SK-N-SH (cell line): ENCODE data around the gene CIDEA. TPM values are rescaled to one million over a fixed set of nuclear protein-coding genes. Genes with fewer than 3 reads are reported as not detected.

Experiments
- CTCF ChIA-PET: fragments of 300-600, 350-600 bp; formaldehyde crosslinking; extraction: SDS; loops from one replicate; lab custom pipeline; 2021; lab: Yijun Ruan, JAX
- POLR2A ChIA-PET: fragments of 350-600 bp; sonication (Branson Sonifier 250); formaldehyde crosslinking; extraction: SDS; loops from one replicate; lab custom pipeline; 2020; ENCODE audit warnings: antibody characterized with exemption, inconsistent platforms; lab: Yijun Ruan, JAX
- DNase-seq: peaks from one replicate; pipeline ENCODE4 v3.0.0; 2012
- H2AFZ ChIP-seq: fragments of 200-600 bp; sonication (generic); 2 replicates; pipeline ENCODE4 v1.8.1; 2016; ENCODE audit warnings: antibody characterized with exemption, mild to moderate bottlenecking, low read depth
- H3F3A ChIP-seq: fragments of 200-600 bp; sonication (generic); replicated peaks from 2 replicates; pipeline ENCODE3; 2016; ENCODE audit warnings: antibody characterized with exemption, mild to moderate bottlenecking; ENCODE audit not compliant: insufficient read depth
- H3K27ac ChIP-seq, 2 experiments: fragments of 200-500 bp in 1 of 2; fragments of 200-600 bp in 1 of 2; sonication (Bioruptor generic) in 1 of 2; sonication (generic), shearing (Covaris generic) in 1 of 2; 2 replicates each; pipeline versions ENCODE4 v1.5.1 to v1.6.1; 2014 to 2016; ENCODE audit warnings: low read depth in 2 of 2, inconsistent platforms in 1 of 2, low read length in 1 of 2, mild to moderate bottlenecking in 1 of 2, mixed read lengths in 1 of 2
- H3K27me3 ChIP-seq: fragments of 200-600 bp; sonication (generic), shearing (Covaris generic); 2 replicates; pipeline ENCODE4 v1.6.1; 2016; ENCODE audit warnings: mixed run types; ENCODE audit not compliant: insufficient read depth
- H3K36me3 ChIP-seq, 2 experiments: fragments of 200-500 bp in 1 of 2; fragments of 200-600 bp in 1 of 2; sonication (Bioruptor generic) in 1 of 2; sonication (generic) in 1 of 2; replicated peaks in 1 of 2; 2 replicates each; pipeline versions ENCODE3 to v1.5.1; 2014 to 2016; ENCODE audit warnings: low read length in 1 of 2, mild to moderate bottlenecking in 1 of 2; ENCODE audit not compliant: insufficient read depth in 2 of 2, control insufficient read depth in 1 of 2
- H3K4me1 ChIP-seq, 2 experiments: fragments of 200-500 bp in 1 of 2; fragments of 200-600 bp in 1 of 2; sonication (Bioruptor generic) in 1 of 2; sonication (generic), shearing (Covaris generic) in 1 of 2; 2 replicates each; pipeline versions ENCODE4 v1.5.1 to v1.6.1; 2014 to 2016; ENCODE audit warnings: low read depth in 1 of 2, low read length in 1 of 2, mixed run types in 1 of 2; ENCODE audit not compliant: insufficient read depth in 2 of 2, control insufficient read depth in 1 of 2
- H3K4me2 ChIP-seq: fragments of 200-600 bp; sonication (generic), shearing (Covaris generic); 2 replicates; pipeline ENCODE4 v1.6.1; 2017; ENCODE audit warnings: mixed run types
- H3K4me3 ChIP-seq, 2 experiments: fragments of 200-500 bp in 1 of 2; fragments of 200-600 bp in 1 of 2; sonication (Bioruptor generic) in 1 of 2; sonication (generic), shearing (Covaris generic) in 1 of 2; 2 replicates each; pipeline versions ENCODE4 v1.5.1 to v1.8.1; 2014 to 2016; ENCODE audit warnings: low read depth in 2 of 2, inconsistent platforms in 1 of 2, low read length in 1 of 2, mild to moderate bottlenecking in 1 of 2, mixed read lengths in 1 of 2, moderate library complexity in 1 of 2
- H3K79me2 ChIP-seq: fragments of 200-600 bp; sonication (generic); 2 replicates; pipeline ENCODE4 v1.8.1; 2017; ENCODE audit warnings: mild to moderate bottlenecking; ENCODE audit not compliant: insufficient read depth
- H3K9ac ChIP-seq: fragments of 200-600 bp; sonication (generic); 2 replicates; pipeline ENCODE4 v1.6.1; 2017; ENCODE audit warnings: mixed run types
- H3K9me2 ChIP-seq: fragments of 200-600 bp; sonication (generic); 2 replicates; pipeline ENCODE4 v1.6.1; 2017; ENCODE audit warnings: mixed run types
- H3K9me3 ChIP-seq: fragments of 200-600 bp; sonication (generic); 2 replicates; pipeline ENCODE4 v1.6.1; 2017; ENCODE audit warnings: mixed run types, mild to moderate bottlenecking, moderate library complexity
- H4K20me1 ChIP-seq: fragments of 200-600 bp; sonication (generic); 2 replicates; pipeline ENCODE4 v1.6.1; 2017; ENCODE audit warnings: mild to moderate bottlenecking, mixed run types; ENCODE audit not compliant: insufficient read depth
- CTCF ChIP-seq: fragments of 200-600 bp; sonication (generic); IDR thresholded peaks from 2 replicates; pipeline ENCODE4 v1.6.1; 2017; ENCODE audit warnings: antibody characterized with exemption, mild to moderate bottlenecking, moderate library complexity
- MXI1 ChIP-seq: IDR thresholded peaks from 2 replicates; pipeline ENCODE4 v1.6.1; 2012; ENCODE audit warnings: mild to moderate bottlenecking, low read depth, low read length, improper control_type of control experiment
- NRF1 ChIP-seq: IDR thresholded peaks from 2 replicates; pipeline ENCODE4 v1.6.1; 2012; ENCODE audit warnings: low read depth, mild to moderate bottlenecking, low read length
- TEAD4 ChIP-seq: IDR thresholded peaks from 2 replicates; pipeline ENCODE4 v1.4.0; 2012; ENCODE audit warnings: mild to moderate bottlenecking, borderline replicate concordance; ENCODE audit not compliant: insufficient read depth
- USF1 ChIP-seq: IDR thresholded peaks from 2 replicates; pipeline ENCODE4 v1.4.0; 2012; ENCODE audit warnings: low read depth, borderline replicate concordance
- WGBS: methylation state at CpG from one replicate; pipeline ENCODE4 v1.1.6; 2017; ENCODE audit warnings: low lambda C conversion rate; 5-methylcytosine and 5-hydroxymethylcytosine counted together
- polyA plus RNA-seq, 3 experiments: library from polyadenylated mRNA; depleted of rRNA; stranded (reverse); fragments of >200 nt; gene quantifications; 2 replicates each; pipeline ENCODE4 v1.2.3, GENCODE V29; 2012

The CIDEA gene
- polyA plus RNA-seq, 1 of the 3 experiments (the other 2 are of a cell fraction): not detected

DNA sequence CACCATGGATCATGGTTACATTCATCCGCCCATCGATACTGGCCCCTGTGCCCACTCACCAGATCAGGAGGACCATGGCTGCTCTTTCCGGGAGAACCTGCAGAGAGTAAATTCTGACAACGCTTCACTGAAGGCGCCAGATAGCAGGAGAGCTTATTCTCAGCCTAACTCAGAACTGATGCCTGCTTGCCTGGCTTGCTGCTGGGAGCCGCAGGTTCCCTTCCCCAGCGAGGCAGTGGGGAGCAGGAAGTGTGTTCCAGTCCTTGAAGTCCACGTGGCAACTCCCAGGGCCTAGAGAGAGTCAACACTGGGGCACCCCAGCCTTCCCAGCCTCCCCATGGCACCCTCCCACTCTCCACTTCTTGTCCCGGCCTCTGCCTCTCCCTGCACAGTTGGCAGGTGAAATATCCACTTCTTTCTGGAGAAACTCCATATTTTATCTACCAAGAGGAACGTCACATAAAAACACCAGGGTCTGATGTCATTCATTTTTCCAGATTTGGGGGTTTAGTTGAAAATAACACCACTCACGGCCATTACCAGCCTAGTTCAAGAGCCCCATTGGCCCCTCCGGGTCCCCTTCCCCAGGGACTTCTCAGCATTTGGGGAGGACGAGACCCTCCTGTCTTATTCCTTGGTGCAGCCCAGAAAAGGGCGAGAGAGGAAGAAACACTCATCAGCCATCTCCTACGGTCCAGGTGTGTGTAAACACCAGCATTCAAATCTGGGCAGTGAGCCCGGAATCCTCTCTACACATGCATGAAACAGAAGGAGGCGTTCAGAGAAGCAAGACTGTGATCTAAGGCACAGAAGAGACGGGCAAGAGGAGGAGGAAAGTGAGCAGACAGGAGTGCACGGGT is 50.4 kb downstream of the CIDEA start:
- ChIA-PET CTCF (no interaction called here), POLR2A (no interaction called here)
- H3K36me3 ChIP-seq: peaks cover 0 to 4% of the 10 kb centered on the region in 2 experiments
- peaks cover 5% of the 10 kb centered on the region for H3F3A ChIP-seq
- H3K4me2 ChIP-seq: no peak overlapping the region
- no peak overlapping the region for H3K27ac ChIP-seq
- H3K4me1 ChIP-seq: peaks cover 3% of the 10 kb centered on the region in 2 experiments; a peak in 2 of 4 replicates
- H3K4me3 ChIP-seq: no peak overlapping the region
- no peak overlapping the region for H3K9ac ChIP-seq
- H2AFZ ChIP-seq: no peak overlapping the region
- no peak for DNase-seq
- no peaks in the 10 kb centered on the region for H3K27me3 ChIP-seq
- H3K79me2 ChIP-seq: peaks cover 26% of the 10 kb centered on the region
- WGBS: 86% methylated on average over 14 of the region's 19 CpGs
- H3K9me2 ChIP-seq: no peaks in the 10 kb centered on the region
- H3K9me3 ChIP-seq: no peaks in the 10 kb centered on the region
- H4K20me1 ChIP-seq: 0 out of 2 replicates have a peak, but pooled peaks cover 2% of the 10 kb centered on the region
- TF ChIP-seq TEAD4 (no peak), USF1 (no peak), MXI1 (no peak)

DNA sequence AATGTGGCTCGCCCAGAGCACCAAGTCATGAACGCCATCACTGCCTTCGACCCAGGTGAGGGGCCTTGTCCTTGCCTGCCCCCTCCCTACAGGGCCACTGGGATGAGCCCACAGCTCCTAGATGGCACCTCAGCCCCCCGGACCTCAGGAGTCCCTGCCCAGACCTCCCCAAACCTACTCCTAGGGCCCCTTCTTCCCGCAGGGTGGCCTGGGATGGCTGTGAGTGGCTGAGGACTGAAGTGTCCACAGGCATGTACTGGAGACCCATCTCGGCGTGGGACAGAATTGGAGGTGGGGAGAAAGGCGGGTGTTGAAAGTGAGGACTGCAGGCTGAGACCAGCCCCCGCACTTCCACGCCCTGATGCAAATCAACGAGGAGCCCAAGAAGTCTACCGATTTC is 51.0 kb downstream of the CIDEA start:
- ChIA-PET CTCF (interaction anchor here (1.0 kb wide), 1 partner anchor 33 kb away, joined by 4 read pairs; no protein-coding TSS in a partner anchor), POLR2A (no interaction called here)
- no peak overlapping the region for H3K4me2 ChIP-seq
- 89% methylated on average over 10 of the region's 12 CpGs for WGBS
- no peak overlapping the region for H3K9ac ChIP-seq
- peaks cover 3 to 9% of the 10 kb centered on the region in 2 experiments; a peak in 2 of 4 replicates for H3K4me1 ChIP-seq
- peaks cover 0 to 10% of the 10 kb centered on the region in 2 experiments for H3K36me3 ChIP-seq
- no peak for DNase-seq
- no peak overlapping the region for H3K4me3 ChIP-seq
- no peaks in the 10 kb centered on the region for H3K9me3 ChIP-seq
- H4K20me1 ChIP-seq: 0 out of 2 replicates have a peak, but pooled peaks cover 4% of the 10 kb centered on the region
- no peaks in the 10 kb centered on the region for H3K27me3 ChIP-seq
- H3K79me2 ChIP-seq: peaks cover 32% of the 10 kb centered on the region
- no peak overlapping the region for H3K27ac ChIP-seq
- TF ChIP-seq NRF1 (no peak), CTCF (no peak)
- no peak overlapping the region for H2AFZ ChIP-seq
- peaks cover 5% of the 10 kb centered on the region for H3F3A ChIP-seq
- H3K9me2 ChIP-seq: no peaks in the 10 kb centered on the region
